ENCODE measurements around the gene LYPD6B.
A peak's percentile ranks its signal among the peaks of the same experiment; 100 is the strongest.

Gene LYPD6B

GRCh38 chr2:149047118-149047517, 8.6 kb downstream of the LYPD6B start:
- DNase-seq: no peak

DNA sequence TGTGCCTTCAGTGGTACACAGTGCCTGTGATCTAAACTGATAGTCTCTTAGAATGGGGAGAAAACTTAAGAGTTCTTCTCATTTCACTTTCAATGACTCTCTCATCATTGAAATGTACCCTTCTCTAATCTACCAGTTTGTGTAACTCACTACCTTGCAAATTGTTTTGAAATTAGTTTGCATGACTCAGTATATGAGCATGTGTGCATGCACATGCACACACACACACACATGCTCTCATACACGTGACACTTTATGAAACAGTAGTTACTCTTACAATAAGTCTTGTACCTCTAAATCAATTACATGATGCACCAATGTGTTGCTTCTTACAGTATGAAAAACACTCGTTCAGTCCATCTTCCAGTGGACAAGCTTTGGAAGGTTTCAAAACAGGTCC, 10.6 kb downstream of the LYPD6B start:
- no peak for DNase-seq

- no peak for DNase-seq
These were observed 11.7 kb downstream of the LYPD6B start for GRCh38 chr2:149050188-149050587.

DNA sequence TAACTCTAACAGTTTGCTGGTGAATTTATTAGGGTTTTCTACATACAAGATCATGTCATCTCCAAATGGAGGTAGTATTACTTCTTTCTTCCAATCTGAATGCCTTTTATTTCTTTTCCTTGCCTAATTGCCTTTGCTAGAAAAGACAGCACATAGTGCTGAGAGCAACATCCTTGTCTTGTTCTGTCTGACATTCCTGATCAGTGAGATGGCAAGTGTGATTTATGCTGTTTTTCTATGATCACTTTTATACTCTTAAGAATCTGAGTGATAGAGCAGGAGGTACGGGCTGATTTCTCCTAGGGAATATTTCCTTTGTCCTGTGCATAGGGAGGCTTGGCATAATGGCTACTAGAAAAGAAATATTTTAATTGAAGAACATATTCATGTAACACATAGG, 17.3 kb downstream of the LYPD6B start:
- DNase-seq: no peak

DNA sequence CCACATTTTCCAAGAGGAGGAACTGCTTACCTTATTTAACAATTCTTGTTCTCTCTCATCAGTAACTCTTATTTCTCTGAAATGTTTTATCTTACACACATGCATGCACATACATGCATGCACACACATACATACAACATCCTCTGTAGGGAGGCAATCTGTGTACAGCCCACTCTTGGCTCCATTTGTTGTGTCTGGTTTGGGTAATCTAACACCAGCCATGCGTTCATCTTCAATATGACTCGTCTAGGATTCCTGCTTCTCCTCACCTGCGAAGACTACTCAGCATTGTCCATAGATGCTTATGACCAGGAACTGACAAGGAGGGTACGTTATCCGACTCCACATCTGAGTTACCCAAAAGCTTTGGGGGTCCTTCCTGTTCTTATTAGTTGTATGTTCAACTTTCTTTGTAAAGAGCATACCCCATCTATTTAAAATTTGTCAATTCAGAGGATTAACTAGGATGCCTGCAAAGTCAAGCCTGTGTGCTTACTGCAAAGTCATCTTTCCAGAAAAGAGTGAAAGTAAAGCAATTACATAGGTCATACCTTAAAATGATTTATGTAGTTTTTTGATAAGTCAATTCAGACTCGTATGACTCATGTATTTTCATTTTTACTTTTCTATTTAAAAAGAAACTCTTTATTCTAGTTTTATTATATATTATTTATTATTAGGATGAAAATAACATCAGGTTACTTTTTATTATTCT, 18.2 kb downstream of the LYPD6B start:
- no peak for DNase-seq

- no peak for DNase-seq
These were observed 18.9 kb downstream of the LYPD6B start for GRCh38 chr2:149057401-149057800.

- no peak for DNase-seq
These were observed 20.4 kb downstream of the LYPD6B start for GRCh38 chr2:149058936-149059335.

GRCh38 chr2:149059822-149060221, 21.3 kb downstream of the LYPD6B start:
- no peak for DNase-seq

GRCh38 chr2:149061133-149061745, 22.7 kb downstream of the LYPD6B start:
- DNase-seq: no peak

DNA sequence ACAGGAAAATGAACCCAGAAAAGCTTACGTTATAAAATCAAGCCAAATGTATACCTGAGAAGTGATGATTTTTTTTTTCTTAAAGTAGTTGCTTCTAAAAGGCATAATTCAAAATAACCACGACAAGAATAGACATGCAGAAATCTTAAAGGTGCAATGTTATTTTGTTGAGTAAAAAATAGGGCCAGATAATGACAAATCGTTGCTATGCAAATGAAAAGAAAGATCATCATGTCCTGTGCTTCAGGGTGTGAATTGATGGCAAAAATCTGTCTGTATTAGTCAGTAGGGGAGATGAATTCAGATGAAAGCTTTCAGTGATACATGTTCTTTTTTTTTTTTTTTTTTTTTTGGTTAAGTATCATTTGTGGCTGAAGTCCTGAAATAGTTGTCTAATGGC, 24.0 kb downstream of the LYPD6B start:
- DNase-seq: no peak

GRCh38 chr2:149063177-149063576, 24.7 kb downstream of the LYPD6B start:
- no peak for DNase-seq

DNA sequence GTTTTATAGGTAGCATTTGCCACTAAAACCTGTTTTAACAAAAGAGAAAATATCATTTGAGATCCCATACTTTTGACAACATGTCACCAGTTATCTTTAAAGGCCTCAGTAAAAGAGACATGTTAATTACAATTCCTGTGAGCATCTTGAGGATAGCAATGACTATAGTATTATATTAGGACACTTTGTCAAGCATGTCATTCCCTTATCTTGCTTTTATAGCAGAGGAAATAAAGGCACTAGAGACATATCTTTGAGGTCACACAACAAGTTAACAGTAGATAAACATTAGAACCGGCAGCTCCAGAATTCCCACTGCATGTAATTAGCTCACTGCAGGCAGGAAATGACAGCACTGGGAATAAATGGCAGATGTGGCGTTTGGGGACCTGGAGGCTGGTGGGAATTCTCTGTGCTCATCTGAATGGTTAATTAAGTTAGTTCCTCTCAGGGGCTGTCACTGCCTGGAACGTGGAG, 25.9 kb downstream of the LYPD6B start:
- DNase-seq: no peak

DNA sequence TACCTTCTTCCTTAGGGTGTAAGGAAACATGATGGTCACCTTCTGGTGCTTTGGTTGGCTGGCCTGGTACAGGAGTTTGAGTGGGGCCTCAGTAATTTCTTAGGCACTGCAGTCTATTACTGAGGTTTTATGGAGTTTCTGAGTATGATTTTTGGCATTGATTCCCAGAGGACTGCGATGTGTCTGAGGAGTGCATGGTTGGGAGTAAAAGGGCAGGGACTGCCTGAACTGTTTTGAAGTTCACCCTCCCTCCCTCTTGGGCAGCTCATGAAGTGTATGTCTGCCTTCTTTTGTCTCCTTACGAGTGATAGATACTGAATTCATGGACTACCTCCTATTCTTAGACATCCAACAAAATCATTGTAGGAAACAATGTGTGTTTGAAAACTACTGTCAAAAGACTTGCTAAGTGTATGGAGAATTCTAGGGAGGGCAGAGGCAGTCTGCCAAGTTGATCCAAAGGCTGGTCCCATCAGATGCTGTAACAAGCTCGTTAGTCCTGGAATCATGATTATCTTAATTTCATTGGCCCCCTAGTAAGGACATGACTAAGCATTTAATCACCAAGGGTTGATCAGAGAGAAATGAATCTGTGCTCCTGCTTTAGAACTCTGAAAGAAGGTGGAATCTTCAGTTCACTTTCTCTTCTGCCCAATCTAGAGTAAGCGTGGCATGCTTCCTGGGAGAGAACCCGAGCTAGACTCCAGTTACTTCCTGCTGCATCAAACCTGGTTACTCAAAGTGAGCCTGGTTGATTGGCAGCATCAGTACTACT, 26.5 kb downstream of the LYPD6B start:
- DNase-seq: no peak

DNA sequence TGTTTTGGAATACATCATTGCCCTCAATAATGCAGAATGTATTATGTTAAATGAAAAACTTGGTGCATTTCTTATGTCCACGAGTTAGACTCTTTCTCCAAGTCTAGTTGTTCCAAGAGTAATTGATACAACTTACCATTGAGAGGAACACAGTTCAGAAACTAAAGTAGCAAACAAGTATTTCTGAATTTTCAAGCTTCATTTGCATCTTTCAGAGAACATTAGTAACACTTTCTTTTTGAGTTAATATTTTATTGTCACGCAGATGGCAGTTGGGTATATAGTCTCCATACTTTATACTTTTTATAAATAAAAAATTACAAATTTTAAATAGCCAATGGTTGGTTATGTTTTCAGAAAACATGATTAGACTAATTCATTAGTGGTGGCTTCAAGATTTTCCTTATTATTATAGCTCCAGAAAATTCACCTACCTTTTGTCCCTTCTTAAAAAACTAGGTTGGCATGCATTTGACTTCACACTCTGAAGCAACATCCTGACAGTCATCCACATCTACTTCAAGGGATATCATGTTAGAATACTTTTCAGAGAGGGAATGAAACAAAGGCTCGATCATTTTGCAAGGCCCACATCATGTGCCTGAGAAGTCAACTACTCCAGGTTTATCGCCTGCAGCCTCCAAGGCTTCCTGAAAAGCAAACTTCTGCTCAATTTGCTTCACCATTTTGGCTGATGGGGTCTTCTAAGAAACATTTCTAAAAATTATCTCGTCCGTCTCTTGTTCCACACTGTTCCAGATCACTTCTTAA, 29.9 kb downstream of the LYPD6B start:
- DNase-seq: no peak

GRCh38 chr2:149068996-149069888, 30.7 kb downstream of the LYPD6B start:
- DNase-seq: peak; percentile 68

DNA sequence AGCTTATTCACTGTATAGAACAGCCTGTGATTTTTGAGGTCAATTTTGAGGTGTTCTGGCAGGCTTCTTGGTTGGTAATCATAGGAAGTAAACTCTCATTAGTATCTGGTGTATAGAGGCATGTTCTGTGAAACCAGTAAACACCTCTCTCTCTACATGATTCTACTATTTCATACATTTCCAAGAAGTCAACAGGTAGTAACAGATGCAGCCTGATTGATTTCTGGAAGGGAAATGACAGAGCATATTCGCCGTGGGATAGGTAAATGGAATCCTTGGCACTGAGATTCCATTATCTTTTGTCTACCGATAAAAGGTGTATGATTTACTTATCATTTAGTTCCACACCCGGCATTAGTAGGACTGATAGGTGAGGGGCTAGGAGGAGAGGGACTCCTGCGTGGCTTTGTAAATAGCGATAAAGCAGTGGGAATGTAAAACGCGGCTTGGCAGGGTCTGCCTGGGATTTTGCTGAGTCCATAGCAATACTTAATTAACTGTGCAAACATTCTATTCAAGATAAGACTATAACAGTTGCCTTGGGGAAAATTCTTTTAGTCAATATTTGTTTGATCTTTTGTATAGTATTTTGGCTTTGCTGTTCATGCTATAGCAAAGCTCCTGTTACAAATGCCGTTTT, 32.3 kb downstream of the LYPD6B start:
- no peak for DNase-seq

DNA sequence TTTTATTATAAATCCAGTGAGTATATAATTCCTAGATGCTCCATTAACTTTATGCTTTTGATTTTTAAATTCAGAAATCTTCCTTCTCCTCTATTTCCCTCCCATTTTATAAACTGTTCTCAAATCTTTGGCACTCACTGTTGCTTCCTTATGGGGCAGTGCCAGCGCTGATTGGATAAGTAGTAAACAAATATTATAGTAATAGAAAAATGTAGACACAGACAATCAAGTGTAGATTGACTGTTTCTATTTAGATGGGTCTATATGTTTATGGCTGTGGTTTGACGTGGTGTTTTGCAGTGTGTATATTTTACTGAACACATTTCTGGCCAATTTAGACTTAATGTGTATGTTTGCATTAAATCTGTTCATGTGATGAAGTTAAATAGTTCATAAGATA, 36.6 kb downstream of the LYPD6B start:
- DNase-seq: no peak

- DNase-seq: no peak
These were observed 37.4 kb downstream of the LYPD6B start for GRCh38 chr2:149075853-149076252.

- no peak for DNase-seq
These were observed 38.4 kb downstream of the LYPD6B start for GRCh38 chr2:149076863-149077412.

DNA sequence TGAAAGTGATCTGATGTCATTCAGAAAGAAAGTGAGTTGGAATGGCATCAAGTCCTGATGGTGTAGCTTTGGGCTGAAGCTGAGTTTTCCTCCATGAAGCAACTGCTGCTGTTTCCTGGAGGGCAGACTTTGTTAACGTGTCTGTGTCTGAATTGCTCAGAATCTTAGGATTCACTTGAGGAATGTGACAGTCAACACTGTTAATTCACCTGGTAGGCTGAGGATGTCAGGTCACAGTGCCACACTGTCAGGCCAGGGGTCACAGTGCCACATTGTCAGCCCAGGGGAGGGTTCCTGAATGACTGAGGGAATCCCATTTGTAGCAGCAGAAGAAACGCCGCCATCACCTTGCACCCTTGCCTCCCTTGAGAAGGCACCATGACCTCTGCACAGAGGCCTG, 39.4 kb downstream of the LYPD6B start:
- no peak for DNase-seq

GRCh38 chr2:149080099-149080498, 41.6 kb downstream of the LYPD6B start:
- DNase-seq: no peak

All from inflammatory macrophage treated with lipopolysaccharide for 4 hours (primary cell).